ENCODE measurements around the gene PPFIBP1.
"Not testable (repeated sequence)": the region's sequence is repeated elsewhere in the genome, so short reads cannot be mapped to it uniquely, and the experiment has no call there.

PPFIBP1 gene

DNA sequence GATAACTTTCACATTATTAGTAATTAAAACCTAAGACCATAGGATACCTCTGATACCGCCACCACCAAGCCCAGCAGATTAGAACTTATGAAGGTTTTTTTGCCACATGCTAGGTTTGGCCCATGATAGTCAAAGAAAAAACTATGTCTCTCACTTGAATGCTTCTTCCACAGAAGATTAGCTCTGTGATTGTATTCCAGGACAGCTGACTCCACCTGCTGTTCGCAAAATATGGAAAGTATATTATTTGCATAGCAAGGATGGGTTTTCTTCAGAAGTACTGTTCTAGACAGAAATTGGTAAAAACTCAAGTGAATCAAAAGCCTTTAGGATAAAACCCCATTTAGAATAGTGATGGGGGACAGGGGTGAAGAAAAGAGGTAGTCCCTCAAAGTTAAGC, 42.2 kb downstream of the PPFIBP1 start:
- no peak for DNase-seq (ENCODE audit: low read depth, low spot score)

DNA sequence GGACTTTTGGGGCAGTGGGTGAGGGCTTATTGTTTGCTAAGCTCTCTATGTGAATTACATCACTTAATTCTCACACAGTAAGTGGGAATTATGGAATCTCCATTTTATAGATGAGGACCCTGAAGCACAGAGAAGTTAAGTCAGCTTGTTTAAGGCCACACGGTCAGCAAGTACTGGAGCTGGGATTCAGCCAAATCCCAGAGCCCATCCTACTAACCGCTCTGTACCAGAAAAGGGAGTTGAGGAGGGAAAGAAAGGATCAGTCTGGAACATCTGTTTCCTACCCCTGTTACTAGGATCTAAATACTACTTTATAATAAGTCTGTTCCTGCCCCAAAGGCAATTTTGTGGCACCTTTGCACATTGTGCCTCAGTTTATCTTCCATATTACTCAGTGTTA, 42.6 kb downstream of the PPFIBP1 start:
- no peak for DNase-seq (ENCODE audit: low read depth, low spot score)

DNA sequence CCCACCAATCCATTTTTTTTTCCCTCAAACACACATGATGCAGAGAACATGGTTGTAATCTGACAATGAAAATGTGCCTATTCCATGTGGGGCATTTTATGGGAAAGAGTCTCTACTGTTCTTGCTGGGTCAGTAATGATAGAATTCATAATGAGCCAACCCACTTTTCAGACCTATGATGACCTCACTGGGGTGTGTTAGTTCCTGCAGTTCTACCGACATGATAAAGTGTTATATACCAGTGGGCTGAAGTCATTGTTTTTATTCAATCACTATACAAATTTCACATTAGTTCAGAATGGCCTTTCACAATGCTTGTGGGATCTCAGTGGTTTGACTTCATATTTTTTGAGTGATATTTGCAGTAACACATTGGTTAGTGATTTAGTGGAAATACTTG, 47.5 kb downstream of the PPFIBP1 start:
- DNase-seq (ENCODE audit: low read depth, low spot score) = no peak

DNA sequence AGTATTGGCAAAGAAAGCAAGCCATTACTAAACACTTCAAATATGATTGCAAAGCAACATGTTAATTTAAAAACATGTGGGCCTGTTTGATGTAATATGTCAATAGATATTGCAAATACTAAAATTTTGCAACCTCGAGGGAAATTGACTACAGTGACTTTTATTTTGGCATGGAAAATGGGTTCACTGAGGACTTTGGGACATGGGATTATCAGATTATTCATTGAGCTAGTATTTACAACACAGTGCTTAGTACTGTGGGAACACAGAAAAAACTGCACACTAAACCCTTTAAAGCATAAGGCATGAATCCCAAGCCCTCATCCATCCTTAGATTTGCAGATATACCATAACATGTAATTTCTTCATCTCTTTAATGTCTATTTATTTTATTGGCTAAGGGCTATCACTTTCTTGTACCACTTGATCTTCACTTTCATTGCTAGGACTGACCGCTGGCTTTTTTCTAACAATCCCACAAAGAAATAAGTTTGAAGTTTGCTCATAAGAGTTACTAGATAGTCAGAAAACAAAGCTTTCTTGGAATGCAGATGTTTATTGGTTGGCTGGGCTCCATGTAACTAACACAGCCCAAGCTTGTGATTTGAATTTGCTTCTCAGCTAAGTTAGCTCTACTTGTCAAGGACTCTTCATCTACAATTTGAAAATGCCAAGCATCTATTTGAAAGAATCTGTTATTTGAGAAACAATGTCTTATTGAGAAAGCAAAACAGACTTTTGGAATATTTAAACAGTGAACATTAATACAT, 48.7 kb downstream of the PPFIBP1 start:
- DNase-seq (ENCODE audit: low read depth, low spot score) = no peak

DNA sequence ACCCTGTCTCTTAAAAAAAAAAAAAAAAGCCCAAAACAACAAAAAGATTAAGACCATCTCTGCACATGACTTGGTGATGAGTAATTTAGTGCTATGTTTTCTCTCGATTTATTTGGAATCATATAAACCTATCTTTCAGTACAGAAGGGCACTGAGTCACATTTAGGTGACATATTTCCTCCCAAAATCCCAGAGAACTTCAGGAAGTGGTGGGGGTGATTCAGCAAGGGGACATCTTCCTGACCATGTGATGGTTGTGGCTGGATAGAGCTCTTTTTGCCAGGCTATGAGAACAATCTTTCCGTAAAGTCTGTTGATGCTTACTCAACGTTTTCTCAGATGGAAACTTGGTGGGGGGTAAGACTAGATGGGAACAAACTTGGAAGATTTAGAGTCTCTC, 50.0 kb downstream of the PPFIBP1 start:
- DNase-seq (ENCODE audit: low read depth, low spot score) = no peak

DNA sequence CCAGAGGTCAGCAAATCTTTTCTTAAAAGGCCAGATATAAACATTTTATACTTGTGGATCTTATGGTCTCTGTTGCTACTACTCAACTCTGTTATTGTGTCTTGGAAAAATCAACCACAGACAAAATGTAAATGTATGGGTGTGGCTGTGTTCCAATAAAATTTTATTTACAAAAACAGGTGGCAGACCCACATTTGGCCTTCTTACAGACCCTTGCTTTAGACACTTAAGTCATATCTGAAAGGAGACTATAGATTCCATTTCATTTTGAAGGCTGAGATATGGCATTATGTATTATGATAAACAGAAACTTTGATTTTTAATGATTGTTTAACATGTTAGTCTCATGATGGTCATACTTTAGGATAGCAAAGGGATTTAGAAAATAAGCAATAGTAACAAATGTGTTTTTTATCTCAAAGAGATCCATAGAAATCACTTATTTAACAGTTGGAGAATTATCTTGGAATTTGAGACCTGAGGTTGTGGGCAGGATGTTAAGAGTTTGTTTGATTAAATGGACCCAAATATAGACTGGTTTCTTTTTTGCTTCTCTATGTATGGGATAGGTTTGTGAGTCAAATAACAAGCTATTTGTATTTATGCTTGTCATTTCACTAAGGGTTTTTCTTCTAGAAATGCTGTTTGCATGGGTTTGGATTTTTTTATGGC, 51.2 kb downstream of the PPFIBP1 start:
- DNase-seq (ENCODE audit: low read depth, low spot score) = no peak

DNA sequence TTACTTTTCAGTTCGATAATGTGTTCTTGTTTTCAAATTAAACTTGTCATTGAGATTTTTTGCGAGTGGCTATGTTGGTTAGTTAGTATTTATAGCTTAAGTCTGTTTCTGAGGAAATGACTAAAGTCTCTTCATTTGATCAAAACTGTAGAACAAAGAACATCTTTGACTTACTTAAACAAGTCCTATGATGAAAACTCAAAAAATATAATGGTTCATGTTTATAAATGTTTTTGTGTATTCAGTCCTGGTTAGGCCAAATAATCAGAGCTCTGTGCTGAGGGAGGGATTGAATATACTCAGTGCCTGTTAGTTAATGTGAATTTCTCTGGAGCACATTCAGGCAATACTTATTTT, 51.7 kb downstream of the PPFIBP1 start:
- no peak for DNase-seq (ENCODE audit: low read depth, low spot score)

DNA sequence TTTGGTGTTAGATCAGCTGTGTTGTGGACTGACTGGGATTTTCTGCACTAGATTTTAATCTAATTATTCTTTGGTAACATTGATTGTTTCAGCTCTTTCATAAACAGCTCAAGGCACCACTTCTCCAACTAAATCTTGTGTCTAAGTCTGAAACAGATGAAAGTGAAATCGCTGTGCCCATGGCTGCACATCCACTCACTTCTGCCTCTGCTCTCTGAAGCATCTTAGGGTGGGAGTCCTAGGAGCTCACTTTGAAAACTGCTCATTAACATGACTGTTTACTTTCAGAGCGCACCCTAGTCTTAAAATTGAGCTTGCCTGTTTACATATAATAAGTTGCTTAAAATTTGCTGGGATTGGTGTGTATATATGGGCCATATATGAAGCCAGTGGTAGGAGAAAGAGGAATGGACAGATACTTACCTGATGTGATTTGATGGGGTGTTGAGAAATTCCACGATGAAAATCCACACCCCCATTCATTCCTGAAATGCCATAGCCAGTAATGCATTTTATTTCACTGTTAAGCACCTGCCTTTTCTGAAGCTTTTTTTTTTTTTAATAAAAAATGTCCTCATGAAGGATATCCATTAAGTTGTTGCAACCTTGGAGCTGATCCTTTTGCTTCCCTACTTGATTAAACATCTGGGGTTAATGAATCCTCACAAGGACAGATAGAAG, 52.8 kb downstream of the PPFIBP1 start:
- DNase-seq (ENCODE audit: low read depth, low spot score) = no peak

DNA sequence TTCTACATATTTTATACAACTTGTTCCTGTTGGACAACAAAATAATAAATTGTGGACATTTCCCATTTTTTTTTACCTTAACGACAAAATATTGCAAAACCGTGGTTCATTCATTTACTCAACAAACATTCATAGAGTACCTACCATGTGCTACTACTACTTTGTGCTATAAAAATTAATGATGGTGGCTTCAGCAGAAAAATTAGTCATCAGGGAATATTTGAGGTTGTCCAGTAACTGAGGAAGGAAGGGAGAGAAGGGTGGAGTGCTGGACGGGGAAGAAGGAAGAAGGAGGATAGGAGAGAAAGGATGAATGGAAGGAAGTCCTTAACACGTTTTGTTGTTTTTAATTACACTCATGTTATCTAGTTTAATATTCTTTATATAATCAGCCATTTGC, 53.7 kb downstream of the PPFIBP1 start:
- no peak for DNase-seq (ENCODE audit: low read depth, low spot score)

DNA sequence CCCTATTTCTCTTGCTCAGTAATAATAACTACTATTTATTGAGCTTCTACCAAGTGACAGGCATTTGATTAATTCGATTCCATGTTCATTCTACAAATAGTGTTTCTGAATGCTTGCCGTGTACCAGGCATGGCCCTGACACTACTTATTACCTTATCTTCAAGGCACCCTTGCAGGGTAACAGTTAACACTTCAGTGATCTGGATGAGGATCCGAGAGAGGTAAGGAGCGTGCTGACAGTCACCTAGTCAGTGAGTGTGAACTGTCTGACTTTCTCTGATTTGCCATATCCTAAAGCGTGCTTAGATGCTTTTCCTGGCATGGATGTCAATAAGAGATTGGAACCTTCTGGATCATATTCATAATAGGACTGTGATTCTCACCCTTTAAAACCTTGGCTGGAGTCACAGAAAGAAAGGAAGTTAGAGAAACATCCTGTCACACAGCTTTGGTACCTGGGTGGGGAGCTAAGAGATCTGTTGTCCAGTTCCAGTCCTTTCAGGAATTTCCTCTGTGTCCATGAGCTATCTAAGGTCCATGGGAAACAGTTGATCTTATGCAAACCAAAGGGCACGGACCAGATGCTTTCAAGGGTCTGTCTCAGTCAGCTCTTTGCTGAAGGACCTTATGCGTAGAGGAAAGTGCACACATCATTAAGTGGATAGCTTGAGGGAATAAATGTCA, 54.8 kb downstream of the PPFIBP1 start:
- no peak for DNase-seq (ENCODE audit: low read depth, low spot score)

DNA sequence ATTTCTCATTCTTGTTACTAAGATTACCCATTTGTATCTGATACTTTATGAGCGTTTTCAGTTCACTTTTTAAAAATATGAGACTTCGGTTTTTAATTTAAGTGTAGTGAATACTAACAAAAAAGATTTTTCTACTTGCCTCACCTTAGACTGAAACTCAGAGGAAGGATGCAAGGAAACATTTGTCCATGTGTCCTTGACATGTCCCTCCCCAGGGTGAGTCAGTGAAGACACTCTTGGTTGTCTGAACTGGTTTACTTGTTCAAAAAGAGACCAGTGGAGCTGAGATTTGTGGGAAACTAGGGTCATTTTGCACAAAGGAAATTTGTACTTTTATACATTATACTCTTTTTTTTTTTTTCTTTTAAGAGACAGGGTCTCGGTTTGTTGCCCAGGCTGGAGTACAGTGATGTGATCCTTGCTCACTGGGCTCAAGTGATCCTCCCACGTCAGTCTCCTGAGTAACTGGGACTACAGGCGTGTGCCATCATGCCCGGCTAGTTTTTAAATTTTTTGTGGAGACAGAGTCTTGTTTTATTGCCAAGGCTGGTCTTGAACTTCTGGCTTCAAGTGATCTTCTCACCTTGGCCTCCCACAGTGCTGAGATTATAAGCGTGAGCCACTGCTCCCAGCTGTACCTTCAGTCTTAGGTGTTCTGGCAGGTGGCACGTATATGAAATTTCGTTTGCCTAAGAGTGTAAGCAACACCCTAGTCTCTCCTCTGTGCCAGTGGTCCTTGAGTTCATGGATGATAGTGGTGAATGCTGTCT, 56.7 kb downstream of the PPFIBP1 start:
- no peak for DNase-seq (ENCODE audit: low read depth, low spot score)

DNA sequence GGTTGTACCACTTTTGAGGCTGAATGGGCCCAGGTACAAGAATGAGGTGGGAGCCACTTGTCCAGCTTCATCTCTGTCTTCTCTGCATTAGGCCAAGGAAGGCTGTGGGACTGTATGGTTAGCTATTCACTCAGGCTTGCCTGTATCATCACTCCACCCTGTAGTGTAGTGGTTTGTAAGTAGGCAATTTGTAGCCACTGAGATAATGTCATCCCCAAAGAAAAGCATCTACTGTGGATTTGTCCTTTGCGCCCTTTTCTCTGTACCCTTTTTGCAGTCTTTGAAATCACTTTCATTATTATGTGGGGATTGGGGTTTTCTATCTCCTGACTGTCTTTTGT, 57.3 kb downstream of the PPFIBP1 start:
- DNase-seq (ENCODE audit: low read depth, low spot score) = not testable (repeated sequence)

DNA sequence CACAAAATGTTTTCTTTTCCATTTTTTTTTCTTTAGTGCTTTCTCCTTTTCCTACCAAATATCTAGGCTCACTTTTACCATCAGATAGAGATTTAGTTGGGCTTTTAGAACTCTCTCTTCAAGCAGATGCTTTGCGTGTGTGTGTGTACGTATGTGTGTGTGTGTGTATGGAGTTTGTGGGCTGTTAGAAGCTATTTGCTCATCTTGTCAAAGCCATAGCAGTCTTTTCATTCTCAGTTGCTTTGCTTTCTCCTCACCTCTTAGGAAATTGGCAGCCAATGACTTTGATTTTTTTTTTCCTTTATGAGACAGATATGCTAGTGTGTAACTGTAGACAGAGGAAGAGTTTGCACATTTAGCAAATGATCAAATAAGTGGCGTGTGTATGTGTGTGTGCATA, 57.8 kb downstream of the PPFIBP1 start:
- not testable (repeated sequence) for DNase-seq (ENCODE audit: low read depth, low spot score)

DNA sequence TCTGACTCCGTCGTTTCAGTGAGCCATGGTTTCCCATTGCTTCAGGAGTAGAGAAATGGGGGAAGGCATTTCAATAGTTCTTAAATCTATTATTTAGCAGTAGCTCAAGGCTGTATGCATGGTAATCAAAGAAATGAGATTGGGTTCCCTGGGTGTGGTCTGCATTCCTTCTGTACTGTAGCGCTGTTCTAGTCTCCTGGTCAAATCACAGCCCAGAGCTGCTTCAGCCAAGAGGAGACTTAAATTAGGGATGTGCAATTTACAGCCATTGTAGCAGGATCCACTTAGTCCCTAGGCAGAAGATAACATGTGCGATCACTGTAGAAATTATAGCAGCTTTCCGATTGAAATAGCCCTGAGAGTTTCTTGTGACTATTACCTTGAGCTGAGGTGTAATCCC, 58.4 kb downstream of the PPFIBP1 start:
- DNase-seq (ENCODE audit: low read depth, low spot score) = not testable (repeated sequence)

DNA sequence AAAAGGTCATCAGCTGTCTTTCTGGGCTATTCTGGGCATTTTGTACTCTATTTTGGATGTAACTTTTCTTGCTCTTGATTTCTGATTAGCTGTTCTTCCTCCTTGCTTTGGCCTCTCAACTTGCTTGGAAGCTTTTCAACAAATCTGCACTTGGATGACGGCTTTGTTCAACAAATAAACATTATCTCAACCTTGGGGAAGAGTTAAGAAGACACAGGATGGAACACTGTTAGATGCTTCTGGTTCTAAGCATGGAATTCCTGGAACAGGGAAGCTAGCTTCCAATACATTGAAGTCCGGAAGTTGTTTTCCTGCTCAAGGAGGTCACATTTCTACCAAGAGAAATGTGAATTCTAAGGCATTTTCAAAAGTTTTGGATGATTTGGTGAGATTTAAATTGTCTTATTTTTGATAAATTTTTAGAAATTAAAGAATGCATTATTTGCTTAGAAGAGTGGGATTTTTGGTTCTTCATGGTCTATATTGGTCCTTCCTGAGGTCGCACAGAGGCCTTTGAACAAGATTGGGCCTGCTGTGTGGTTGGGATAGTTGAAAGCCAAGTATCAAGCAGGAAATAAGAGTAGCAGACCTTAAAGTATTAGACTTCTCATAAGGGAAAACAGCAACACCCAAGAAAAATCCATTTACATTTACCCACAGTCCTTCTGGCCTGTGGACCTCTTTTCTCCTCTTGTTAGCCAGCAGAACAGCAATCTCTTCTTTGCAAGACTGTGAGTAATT, 59.2 kb downstream of the PPFIBP1 start:
- no peak for DNase-seq (ENCODE audit: low read depth, low spot score)

DNA sequence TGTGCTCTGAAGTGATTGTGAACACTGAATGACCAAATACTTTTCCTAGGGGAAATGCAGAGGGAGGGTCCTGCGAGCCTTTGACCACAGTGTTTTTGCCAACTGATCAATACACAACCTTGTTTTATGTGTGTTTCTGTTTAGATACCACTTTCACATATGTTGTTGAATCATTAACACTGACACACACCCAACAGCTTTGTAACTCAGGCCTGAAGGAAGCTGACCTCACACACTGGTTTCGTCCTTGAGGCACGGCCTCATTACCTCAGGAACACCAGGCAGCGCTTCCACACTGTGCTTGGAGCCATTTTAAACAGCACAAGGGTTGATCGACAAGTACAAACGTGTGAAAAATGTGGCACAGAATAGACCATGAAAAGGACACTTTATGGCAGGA, 60.0 kb downstream of the PPFIBP1 start:
- DNase-seq (ENCODE audit: low read depth, low spot score) = no peak

DNA sequence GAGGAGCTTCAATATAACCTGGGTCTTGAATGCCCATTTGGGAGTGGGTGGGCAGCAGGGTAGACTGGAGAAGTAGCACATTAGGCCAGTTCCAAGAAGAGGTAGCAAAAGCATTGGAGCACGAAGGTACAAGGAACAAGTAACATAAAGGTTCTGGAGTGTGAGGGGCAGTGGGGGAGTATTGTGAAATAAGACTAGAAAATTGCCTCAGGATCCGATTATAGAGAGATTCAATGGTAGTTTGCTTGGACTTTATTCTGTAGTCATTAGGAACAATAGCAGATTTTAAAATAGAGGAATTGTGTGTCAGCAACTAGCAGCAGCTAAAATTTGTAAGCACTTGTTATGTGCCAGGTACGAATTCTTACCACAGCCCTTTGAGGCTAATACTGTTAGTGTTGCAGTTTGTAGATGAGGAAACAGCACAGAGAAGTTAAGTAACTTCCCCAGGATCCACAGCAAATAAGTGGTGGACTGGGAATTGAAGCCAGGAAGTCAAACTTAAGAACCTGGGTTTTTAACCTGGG, 61.8 kb downstream of the PPFIBP1 start:
- no peak for DNase-seq (ENCODE audit: low read depth, low spot score)

DNA sequence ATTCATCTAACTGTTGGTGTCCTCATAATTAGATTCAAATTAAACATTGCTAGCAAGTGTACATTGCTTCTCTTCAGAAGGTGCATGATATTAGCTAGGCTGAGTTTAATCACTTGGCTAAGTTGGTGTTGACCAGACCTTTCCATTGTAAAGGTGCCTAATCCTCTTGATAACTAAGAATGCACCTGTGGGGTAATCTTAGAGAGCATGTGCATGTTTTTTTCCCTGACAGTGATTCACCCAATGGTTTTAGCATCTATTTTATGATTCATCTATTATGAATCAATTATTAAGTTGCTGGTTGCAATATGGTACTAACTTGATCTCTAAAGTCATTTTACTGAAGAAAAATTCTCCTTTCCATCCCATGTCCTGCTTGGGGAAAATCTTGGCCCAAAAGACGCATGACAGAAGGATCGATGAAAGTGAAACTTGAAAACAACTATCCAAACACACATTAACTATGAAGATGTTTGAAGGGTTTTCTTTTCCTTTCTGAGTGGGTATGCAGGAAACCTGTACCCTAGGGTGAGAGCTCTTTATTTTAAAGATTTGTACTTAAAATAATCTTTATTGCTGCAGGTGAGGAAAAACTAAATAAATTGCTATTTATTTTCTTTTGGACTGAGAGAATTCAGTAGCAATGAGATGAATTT, 64.2 kb downstream of the PPFIBP1 start:
- not testable (repeated sequence) for DNase-seq (ENCODE audit: low read depth, low spot score)

DNA sequence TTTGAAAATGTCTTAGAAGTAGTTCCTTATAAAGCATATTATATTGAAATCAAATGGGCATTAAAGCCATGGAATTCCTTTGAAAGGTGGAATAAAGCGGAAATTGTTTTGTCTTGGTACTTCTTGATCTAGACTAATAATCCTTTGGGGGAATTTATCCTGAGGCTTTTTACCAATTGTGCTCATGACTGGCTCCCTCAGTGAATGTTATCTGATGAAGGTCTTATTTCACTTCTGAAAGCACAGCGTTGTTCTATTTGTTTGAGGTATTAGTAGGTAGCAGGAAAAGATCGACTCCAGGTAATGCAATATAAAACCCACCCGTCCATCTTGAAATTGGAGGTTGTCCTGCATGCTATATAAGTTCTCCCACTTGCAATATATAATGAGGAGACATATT, 64.8 kb downstream of the PPFIBP1 start:
- DNase-seq (ENCODE audit: low read depth, low spot score) = no peak

DNA sequence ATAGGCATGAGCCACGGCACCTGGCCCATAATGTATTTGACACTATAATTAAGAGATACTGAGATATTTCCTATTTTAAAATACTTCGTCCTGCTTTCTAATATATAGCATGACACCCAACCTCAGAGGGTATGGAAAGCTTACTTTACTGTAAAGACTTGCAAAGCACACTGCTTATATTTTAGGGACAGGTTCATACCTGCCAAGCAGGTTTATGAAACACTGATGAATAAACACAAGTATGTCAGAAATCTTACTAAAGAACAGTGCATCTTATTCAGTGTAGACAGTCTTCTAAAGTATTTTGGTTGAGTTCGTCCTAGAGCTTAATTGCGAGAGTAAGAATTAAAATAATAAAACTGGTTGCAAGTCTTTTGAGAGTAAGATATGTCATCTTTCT, 65.4 kb downstream of the PPFIBP1 start:
- DNase-seq (ENCODE audit: low read depth, low spot score) = no peak
